NCI-H128 (cell line): ENCODE results near the gene TUFT1.

Experiments used
- DNase-seq: peaks from one replicate; lab custom pipeline; 2025; ENCODE audit not compliant: unreplicated experiment; lab: John Stamatoyannopoulos, UW

TUFT1 gene

GRCh38 chr1:151540021-151540981, at the start of gene TUFT1:
TUFT1 (plus strand) TSS chr1:151540309; CDS start chr1:151540367, 58 bp downstream.
- peak; percentile 98 for DNase-seq

GRCh38 chr1:151491641-151492040, 48.5 kb upstream of the TUFT1 start:
- DNase-seq: no peak

GRCh38 chr1:151492120-151492519, 48.0 kb upstream of the TUFT1 start:
- DNase-seq: no peak

- DNase-seq: no peak
These were observed 47.1 kb upstream of the TUFT1 start for GRCh38 chr1:151493042-151493441.

- DNase-seq: no peak
These were observed 45.3 kb upstream of the TUFT1 start for GRCh38 chr1:151494741-151495281.

GRCh38 chr1:151495316-151495715, 44.8 kb upstream of the TUFT1 start:
- DNase-seq: no peak

- DNase-seq: no peak
These were observed 40.7 kb upstream of the TUFT1 start for GRCh38 chr1:151499365-151499764.

GRCh38 chr1:151499930-151500329, 40.2 kb upstream of the TUFT1 start:
- no peak for DNase-seq

GRCh38 chr1:151501474-151501873, 38.6 kb upstream of the TUFT1 start:
- no peak for DNase-seq

- no peak for DNase-seq
These were observed 37.9 kb upstream of the TUFT1 start for GRCh38 chr1:151502035-151502700.

GRCh38 chr1:151502859-151503780, 37.0 kb upstream of the TUFT1 start:
- no peak for DNase-seq

- DNase-seq: no peak
These were observed 35.9 kb upstream of the TUFT1 start for GRCh38 chr1:151504252-151504651.

- DNase-seq: no peak
These were observed 35.4 kb upstream of the TUFT1 start for GRCh38 chr1:151504759-151505158.

- no peak for DNase-seq
These were observed 31.3 kb upstream of the TUFT1 start for GRCh38 chr1:151508833-151509232.

GRCh38 chr1:151509350-151510019, 30.6 kb upstream of the TUFT1 start:
- DNase-seq: no peak

- no peak for DNase-seq
These were observed 30.1 kb upstream of the TUFT1 start for GRCh38 chr1:151510020-151510405.

- DNase-seq: no peak
These were observed 29.5 kb upstream of the TUFT1 start for GRCh38 chr1:151510614-151510956.

- DNase-seq: peak; percentile 97
These were observed 29.0 kb upstream of the TUFT1 start, which contains the start of gene CGN for GRCh38 chr1:151510957-151511635. CGN (plus strand) TSS chr1:151511387; CDS start chr1:151518520, 7,133 bp downstream.

- DNase-seq: peak; percentile 32
These were observed 28.4 kb upstream of the TUFT1 start for GRCh38 chr1:151511636-151512215.
